Stimulated activated CD4-positive, alpha-beta T cell treated with anti-CD3 and anti-CD28 coated beads, Interleukin-2, amount 100 ng/mL, for 48 hours (primary cell): Measurements from ENCODE around the gene FCN1.

Experiments used
- DNase-seq, 2 donors: peaks; one replicate each; pipeline ENCODE4 v3.0.0-alpha.2; 2020

FCN1 gene

GRCh38 chr9:134936346-134937163 lies 18.8 kb upstream of the FCN1 start:
- DNase-seq: no peak

GRCh38 chr9:134935701-134936345 lies 18.1 kb upstream of the FCN1 start:
- DNase-seq: no peak

GRCh38 chr9:134935056-134935640 lies 17.4 kb upstream of the FCN1 start:
- no peak for DNase-seq

GRCh38 chr9:134933076-134933659 lies 15.5 kb upstream of the FCN1 start:
- DNase-seq: no peak

- DNase-seq: no peak
Measured at GRCh38 chr9:134932606-134933005, 14.9 kb upstream of the FCN1 start.

- DNase-seq: no peak
Measured at GRCh38 chr9:134932171-134932570, 14.5 kb upstream of the FCN1 start.

GRCh38 chr9:134930398-134930797 lies 12.7 kb upstream of the FCN1 start:
- no peak for DNase-seq

GRCh38 chr9:134929193-134930158 lies 11.8 kb upstream of the FCN1 start:
- DNase-seq: no peak

GRCh38 chr9:134928436-134929192 lies 10.9 kb upstream of the FCN1 start:
- no peak for DNase-seq

- DNase-seq: no peak
Measured at GRCh38 chr9:134925011-134925511, 7.3 kb upstream of the FCN1 start.

- no peak for DNase-seq
Measured at GRCh38 chr9:134923466-134923865, 5.8 kb upstream of the FCN1 start.

GRCh38 chr9:134922932-134923240 lies 5.2 kb upstream of the FCN1 start:
- no peak for DNase-seq

GRCh38 chr9:134922066-134922931 lies 4.6 kb upstream of the FCN1 start:
- DNase-seq: no peak

- DNase-seq: no peak
Measured at GRCh38 chr9:134919303-134919702, 1.6 kb upstream of the FCN1 start.

GRCh38 chr9:134918646-134919045 lies 934 bp upstream of the FCN1 start:
- no peak for DNase-seq

- DNase-seq: no peak
Measured at GRCh38 chr9:134916161-134916665, 1.5 kb downstream of the FCN1 start.

GRCh38 chr9:134915046-134915985 lies 2.4 kb downstream of the FCN1 start:
- no peak for DNase-seq

GRCh38 chr9:134914501-134914834 lies 3.2 kb downstream of the FCN1 start:
- DNase-seq: no peak

- DNase-seq: no peak
Measured at GRCh38 chr9:134913713-134914500, 3.8 kb downstream of the FCN1 start.
